ENCODE data around the gene TUBA3D.
"Not testable (repeated sequence)": the region's sequence is repeated elsewhere in the genome, so short reads cannot be mapped to it uniquely, and the experiment has no call there.

The TUBA3D gene

DNA sequence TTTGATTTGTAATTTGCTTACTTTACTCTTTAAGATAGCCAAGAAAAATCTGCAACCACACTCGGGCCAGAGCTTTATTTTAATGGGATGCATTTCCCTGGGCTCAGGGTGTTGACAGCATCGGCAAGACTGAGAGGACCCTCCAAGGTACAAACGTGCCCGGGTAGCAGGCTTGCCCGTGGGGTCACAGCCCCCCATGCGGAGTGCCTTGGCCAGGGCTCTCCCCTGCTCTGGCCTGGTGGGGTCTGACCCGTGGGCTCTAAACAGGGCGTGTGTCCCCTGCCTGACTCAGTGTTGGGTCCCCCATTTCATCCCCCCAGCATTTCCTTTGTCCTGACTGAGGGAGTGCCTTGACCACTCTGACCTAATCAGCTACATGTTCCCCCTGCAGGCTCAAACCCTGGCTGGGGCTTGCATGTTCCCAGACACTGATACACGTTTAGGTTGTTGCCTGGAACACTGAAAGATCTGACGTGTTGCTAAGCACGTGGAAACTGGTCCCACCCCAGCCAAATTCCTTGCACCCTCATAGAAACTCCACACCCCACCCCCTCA, 9.1 kb downstream of the TUBA3D start:
- not testable (repeated sequence) for DNase-seq

DNA sequence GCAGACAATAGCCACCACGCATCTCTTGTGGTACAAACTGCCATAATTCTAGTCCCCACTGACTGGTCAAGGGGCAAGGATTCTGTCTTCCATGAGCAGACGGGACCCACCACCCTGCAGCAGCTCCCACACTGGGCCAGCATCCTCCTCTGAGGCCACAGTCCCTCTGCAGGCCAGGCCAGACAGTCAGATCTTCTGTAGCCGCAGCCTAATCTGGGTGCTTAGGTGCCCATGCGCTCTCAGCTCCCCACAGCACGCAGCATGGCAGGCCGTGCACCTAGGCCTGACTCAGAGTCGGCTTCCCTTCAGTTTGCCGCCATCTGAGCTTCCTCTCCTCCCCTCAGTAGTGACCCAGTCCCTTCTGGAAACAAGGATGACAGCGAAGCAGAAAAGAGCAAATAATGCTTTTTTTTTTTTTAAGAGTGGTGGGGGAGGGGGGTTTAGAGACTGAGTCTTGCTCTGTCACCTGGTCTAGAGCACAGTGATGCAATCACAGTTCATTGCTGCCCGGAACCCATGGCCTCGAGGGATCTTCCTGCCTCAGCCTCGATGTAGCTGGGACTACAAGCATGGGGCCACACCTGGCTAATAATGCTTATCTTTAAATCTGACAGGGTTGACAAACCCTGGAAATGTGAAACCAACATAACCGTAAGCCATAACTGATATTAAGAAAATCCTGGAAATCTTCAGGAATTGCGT, 10.4 kb downstream of the TUBA3D start:
- DNase-seq, result not testable (repeated sequence)

DNA sequence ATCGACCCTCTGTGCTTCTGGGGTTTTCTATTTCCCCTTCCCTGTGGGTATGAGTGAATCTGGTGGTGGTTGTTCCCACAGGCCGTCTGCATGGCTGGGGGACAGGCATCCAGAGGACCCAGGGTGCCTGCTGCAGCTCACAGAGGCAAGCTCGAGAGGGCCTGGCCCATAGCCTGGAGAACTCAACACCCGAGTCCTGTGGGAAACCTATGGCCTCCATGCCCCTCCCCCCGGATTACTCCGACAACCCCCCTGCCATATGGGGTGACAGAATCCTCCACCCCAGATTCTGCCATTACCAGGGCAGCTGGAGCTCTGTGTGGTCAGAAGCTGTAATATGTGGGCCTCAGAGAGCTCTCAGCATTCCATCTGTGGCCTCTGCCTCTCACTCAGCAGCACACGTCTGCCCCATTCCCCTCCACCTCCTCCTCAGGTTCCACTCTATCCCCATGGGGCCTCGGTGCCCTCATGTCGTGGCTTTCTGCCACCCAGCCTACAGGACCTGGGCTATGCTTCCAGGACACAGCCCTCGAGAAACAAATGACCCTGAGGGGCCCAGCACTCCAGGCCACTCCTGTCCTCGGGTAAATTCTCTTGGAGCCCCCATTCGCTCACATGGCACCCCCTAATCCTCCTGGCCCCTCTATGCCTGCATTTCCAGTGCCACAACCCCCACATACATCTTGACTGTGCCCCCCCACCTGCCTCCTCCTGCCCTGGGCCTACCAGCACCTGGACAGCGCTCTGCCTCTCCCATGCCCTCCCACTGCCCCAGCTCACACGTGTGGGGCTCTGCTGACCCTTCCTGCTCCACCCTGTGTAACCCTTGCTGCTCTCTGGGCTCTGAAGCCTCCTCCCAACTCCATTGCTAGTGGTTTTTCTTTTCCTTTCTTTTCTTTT, 12.6 kb downstream of the TUBA3D start:
- no peak for DNase-seq

DNA sequence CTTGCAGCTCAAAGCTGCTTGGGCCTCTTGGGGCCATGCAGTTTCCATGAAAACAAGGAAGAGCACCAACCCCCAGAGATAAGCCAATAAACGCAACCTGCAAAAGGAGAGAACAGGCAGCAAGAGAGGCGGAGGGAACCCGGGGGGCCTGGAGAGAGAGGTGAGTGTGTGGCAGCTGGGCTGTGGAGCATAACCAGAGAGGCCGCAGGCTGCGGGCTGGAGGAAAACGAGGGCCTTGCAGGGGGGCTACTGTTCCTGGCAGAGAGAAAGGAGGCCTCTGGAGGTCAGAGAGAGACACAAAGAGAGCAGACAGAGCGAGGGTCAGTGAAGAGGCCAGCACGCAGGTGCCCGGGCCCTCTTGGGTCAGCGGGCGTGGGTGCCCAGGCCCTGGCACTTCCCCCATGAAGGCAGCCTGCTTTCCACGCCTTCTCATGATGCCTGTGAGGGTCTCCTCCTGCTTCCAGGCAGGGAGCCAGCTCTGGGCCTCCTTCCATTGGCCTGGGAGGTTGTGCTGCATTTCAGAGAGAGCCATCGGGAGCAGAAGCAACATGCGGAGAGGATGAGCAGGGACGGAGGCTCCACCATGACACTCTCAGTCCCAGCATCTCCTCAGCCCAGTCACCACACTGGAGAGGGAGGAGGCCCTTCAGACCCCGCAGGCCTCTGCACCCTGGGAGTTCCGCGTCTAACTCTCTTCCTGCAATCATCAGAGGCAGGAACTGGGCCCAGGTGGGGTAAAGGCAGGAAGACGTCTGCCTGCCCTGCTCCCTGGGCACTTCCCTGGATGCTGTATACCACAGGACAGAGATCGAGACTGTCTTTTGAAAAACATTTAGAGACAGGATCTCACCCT, 14.9 kb downstream of the TUBA3D start:
- not testable (repeated sequence) for DNase-seq

DNA sequence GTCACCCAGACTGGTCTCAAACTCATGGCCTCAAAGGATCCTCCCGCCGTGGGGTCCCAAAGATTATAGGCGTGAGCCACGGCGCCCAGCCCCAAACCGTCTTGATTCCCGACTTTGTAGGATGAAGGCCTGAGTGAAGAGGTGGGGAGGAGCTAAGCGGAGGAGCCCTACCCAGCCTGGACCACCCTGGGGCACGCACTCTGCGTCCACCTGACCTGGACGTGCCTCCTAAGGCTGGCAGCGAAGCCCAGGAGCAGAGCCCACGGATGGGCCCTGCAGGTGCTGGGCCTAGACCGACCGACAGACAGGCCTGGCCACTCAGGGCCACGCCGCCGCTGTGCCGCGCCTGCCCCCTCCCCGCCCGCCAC, 15.5 kb downstream of the TUBA3D start:
- DNase-seq, result not testable (repeated sequence)

DNA sequence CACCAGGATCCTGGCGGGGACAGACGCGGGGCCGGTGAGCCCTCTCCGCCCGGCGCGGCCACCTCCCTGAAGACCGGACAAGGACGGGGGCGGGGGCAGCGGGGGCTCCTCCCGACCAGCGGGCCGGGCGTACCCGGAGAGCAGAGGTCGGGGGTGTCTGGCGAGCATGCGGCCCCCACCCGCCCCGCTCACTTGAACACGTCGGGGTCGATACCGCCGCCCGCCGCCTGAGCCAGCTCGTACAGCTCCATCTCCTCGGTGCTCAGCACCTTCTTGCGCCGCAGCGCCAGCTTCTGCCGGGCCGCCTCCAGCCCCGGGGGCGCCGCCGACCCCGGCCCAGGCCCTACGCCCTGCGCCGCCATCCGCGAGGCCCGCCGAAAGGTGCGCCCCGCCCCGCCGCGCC, 16.1 kb downstream of the TUBA3D start, which contains the start of gene MZT2A:
TSS of gene MZT2A (minus strand) at position 383 of the 403 bp plus-strand sequence. CDS start at position 362, 21 bp downstream.
- DNase-seq, result not testable (repeated sequence)

DNA sequence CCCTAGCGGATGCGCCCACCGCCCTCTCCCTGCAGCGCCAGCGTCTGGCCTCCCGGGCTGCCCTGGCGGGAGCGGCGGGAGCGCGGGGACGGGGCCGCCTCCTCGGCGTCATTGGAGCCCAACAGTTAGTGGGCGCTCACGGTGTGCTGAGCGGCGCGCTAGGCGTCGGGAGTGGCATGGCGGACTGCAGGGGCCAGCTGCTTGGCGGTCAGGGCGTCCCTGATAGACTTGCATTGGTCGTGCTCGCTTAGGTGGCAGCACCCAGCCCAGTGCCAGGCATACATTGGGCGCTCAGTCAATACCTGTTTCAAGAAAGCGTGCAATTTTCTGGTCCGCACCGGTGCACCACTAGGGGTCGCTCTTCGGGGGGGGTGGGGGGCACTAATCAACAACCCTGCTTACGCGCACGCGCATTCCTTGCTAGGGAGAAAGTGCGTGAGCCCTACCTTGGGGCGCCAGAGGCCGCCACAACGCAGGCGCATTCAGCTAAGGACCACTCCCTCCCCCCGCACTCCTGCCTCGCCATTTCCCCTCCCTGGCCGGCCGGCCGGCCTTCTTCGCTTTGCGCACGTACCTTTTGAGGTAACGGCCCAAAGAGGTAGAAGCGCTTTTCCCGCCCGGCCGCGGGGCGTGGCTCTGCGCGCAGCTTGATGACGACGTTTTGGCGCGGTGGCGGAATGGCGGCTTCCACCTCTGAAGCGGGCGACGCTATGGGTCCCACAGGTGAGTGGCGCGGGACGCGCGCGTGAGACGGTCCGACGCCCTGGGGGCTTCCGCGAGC, 16.7 kb downstream of the TUBA3D start:
- peak; percentile 98 for DNase-seq

DNA sequence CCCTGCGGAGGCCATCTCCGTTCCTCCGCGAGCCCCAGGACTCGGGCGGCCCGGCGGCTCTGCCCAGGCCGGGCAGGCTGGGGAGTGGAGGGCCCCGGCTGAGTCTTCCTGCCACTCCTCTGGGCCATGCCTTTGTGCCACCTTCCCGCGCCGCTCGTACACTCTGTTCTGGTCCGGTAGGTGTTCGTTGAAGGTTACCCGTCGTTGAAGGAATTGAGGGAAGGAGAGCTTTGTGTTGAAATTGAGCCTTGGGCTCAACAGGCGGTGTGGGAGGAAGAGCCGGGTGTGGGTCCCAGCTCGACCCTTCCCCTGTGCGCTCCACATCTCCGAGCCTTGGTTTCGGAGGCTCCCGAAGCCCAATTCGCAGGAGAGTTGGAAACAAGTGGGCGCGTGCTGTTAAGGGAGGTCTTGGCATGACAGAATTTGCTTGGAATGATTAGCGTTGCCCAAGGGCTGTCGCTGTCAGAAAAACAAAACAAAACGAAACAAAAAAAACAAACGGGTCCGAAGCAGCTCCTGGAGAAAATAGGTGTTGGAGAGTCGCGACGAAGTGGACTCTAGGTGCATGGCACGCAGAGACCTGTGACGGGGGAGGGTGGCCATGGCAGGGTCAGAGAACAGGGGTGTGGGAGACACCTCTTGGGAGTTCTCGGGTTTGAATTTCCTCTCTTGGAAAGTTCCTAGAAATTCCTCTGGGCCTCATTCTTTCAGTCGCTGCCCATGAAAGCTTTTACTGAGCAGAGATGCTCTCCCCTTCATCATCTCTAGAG, 17.5 kb downstream of the TUBA3D start:
- no peak for DNase-seq

DNA sequence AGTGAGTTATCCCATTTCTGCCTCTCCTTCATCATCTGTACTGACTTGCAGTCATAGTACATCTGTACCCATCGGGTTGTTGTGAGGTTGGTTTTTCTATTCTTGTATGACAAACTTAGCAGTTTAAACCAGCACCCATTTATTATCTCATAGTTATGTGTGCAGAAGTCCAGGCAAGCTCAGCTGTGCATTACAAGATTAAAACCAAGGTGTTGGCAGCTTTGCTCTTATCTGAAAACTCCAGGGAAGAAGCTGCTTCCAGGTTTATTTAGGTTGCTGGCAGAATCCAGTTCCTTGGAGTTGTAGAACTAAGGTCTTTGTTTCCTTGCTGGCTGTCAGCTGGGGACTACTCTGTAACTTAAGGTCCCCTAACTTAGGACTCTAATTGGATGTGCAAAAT, 19.6 kb downstream of the TUBA3D start:
- DNase-seq, result not testable (repeated sequence)

DNA sequence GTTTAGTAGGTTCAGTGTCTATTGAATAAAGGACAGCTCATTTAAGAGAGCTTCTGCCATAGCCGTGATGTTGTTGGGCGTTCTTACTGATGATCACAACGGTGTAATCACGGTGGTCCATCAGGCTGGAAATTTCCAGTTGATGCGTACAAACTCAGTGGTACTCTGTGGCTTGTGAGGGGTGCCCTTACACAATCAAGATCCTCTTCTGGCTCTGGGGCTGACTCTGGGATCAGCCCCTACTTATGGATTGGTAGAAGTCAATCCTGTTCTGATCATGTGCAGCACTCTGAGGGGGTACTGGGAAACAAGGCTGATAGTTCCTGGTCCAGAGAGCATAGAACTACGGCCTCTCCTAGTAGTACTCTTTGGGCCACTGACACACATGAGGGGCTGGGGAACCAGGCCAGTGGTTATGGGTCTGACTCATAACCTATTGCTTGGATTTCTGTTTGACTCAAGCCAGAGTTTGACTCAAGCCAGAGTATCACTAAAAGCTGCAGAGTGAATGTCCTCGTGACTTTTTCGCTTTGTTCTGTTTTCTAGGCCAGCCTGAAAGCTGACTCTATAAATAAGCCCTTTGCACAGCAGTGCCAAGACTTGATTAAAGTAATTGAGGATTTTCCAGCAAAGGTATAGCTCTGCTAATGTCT, 22.5 kb downstream of the TUBA3D start:
- not testable (repeated sequence) for DNase-seq

DNA sequence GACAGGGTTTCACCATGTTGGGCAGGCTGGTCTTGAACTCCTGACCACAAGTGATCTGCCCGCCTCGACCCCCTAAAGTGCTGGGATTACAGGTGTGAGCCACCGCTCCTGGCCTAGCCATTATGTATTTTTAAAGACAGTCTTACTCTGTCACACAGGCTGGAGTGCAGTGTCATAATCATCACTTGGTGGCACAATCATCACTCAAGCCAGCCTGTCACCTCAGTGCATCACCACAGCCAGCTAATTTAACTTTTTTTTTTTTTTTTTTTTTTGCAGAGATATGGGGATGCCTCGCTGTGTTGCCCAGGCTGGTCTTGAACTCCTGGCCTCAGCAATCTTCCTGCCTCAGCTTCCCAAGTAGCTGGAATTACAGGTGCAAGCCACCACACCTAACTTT, 27.7 kb downstream of the TUBA3D start:
- DNase-seq, result not testable (repeated sequence)

DNA sequence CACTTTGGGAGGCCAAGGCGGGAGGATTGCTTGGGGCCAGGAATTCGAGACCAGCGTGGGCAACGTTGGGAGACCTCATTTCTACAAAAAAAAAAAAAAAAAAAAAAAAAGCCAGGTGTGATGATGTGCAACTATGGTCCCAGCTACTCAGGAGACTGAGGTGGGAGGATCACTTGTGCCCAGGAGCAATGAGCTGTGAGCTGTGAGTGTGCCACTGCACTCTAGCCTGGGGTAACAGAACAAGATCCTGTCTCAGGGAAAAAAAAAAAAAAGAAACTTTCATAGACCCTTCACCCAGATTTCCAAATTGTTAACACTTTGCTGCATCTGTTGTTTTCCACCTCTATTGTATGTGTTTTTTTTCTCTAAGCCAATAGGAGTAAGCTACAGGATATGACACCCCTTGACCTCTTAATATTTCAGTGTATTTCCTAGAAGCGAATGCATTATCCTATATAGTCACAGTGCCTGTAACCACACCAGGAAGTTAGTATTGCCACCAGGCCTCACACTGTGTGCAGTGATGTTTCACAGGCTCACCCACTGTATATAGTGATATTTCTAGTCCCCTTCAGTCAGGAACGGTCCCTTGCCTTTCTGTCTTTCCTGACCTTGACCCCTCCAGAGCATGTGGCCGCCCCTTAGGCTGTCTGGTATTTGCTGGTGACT, 28.3 kb downstream of the TUBA3D start:
- DNase-seq, result not testable (repeated sequence)

DNA sequence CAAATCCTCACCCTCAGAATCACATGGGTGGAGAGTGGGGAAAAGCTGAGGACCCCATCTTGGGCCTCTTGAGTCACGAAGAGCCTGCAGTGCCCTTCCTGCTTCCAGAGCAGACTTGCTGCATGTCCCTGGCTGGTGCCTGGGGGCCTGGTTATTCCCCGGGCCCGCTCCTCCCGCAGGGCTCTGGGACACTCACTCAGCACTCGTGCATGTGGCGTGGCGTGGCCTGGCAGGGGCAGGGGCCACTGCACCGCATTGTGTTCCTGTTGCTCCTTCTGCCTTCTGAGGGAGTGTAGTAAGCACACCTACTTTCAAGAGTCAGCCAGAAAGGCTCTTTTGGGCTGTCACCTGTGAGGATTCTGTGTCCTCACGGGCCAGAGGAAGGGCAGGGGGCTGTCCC, 33.7 kb downstream of the TUBA3D start:
- no peak for DNase-seq

DNA sequence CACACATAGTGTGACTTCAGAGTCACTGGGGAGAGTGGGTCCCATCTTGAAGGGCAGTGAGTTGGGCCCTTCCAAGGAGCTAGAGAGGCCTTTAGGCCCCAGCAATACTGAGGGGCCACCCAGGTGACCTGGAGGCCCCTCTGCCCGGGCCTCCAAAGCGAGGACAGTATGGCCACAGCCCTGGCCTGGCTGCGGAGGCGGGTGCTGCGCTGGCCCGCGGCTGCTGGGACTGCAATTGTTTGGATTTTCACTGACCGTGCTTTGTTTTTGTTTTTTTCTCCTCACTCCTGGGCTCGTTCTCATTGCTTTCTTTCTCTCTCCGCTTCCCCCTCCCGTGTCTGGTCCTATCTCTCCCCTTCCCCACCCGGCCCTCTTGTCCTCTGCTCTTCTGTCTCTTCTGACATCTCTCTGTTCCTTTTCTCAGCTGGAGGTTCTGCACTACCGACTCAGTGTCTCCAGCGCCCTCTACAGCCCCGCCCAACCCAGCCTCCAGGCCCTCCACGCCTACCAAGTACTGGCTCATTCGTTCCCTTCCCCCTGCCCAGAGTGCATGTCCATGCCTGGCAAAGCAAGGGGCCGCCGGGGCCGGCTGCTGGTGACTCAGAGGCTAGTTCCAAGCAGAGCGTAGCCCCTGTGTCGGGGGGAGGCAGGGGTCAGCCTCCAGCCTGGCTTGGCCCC, 35.5 kb downstream of the TUBA3D start:
- not testable (repeated sequence) for DNase-seq

DNA sequence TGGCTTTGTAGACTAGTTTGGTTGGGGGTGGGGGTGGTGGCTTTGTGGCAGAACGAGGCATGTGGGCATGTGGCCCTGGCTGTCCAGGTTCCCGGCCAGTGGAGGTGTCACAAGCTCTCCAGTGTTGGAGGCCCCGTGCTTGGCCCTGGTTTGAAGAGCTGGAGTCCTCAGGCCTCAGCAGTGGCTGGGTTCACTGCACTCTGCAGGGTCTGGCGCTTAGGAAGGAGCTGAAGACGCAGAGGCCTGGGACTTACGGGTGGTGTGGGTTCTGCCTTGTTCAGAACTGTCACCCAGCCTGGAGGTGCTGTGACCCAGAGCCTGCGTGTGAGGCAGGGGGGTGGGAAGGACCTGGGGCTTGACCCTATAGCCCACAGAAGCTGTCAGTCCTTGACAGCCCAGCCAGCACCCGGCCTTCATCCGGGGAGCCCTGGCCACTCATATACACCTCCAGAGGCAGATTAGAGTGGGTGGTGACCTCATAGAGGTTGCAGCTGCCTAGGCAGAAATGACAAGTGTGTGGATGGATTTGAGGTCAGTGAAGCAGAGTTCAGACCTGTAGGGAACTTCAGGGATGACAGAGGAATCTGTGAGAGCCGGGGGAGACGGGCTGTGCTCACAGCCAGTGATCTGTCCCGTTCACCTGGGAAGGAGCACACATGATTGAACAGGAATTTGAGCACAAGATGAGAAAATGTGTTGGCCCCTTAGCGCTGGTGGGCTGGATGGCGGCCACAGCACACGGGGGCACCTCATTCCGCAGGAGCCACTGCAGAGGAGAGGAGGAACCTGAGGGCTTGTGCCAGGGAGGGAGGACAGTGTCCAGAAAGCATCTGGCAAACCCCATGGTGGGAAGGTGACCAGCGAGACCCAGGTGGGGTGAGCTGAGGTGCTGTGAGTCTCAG, 36.3 kb downstream of the TUBA3D start:
- DNase-seq, result not testable (repeated sequence)

DNA sequence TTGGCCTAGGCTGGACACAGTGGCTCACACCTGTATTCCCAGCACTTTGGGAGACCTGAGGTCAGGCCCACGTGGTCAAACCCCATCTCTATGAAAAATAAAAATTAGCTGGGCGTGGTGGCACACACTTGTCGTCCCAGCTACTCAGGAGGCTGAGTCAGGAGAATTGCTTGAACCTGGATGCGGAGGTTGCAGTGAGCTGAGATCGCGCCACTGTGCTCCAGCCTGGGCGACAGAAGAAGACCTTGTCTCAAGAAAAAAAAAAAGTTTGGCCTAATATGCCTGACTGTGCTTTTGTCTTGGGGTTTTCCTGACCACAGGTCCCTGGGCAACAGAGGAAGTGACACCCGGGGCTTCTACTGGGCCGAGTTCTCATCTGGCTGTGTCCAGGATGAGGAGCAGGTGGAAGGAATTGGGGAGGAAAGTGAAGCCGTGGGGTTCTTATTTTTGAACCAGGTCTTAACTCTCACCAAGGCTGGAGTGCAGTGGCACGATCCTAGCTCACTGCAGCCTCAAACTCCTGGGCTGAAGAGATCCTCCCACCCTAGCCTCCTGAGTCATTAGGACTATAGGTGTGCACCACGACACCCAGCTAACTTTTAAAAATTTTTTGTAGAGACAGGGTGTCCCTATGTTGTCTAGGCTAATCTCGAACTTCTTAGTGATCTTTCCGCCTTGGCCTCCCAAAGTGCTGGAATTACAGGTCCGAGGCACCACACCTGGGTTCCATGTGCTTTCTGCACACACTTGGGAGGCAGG, 38.7 kb downstream of the TUBA3D start:
- DNase-seq, result not testable (repeated sequence)

DNA sequence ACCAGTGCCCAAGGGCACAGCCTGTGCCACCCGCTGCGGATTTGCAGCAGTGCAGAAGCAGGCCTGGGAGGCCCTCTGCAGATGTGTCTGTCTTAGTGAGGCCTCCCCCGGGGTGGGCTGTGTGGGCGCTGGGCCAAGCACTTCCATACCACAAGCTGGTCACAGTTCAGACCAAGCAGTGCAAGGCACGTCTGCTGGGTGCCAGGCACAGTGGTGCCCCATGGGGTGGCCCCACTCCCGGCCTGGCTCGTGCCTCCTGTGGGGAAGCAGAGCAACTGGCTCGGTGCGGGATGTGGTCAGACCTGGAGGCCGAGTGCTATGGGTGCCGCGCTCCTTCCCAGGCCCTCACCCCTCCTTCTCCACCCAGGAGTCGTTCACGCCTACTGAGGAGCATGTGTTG, 39.3 kb downstream of the TUBA3D start:
- not testable (repeated sequence) for DNase-seq
